B cell (primary cell): Measurements from ENCODE around the gene CRY2. TPM values are rescaled to one million over a fixed set of nuclear protein-coding genes. Genes with fewer than 3 reads are reported as not detected.

Experiments
- ATAC-seq: fragments of 200-7000 bp; cut with Tn5 transposase; one replicate; pipeline ENCODE4 v1.10.0; 2021; ENCODE audit warnings: low read depth, mild to moderate bottlenecking, moderate number of reproducible peaks, moderate library complexity
- CTCF ChIA-PET: fragments of 350-600 bp; sonication (Branson Sonifier 250); formaldehyde crosslinking; loops from one replicate; lab custom pipeline; 2021; ENCODE audit warnings: antibody characterized with exemption, inconsistent platforms; lab: Charles Lee
- POLR2A ChIA-PET: fragments of 350-600 bp; sonication (Branson Sonifier 250); formaldehyde crosslinking; loops from one replicate; lab custom pipeline; 2021; ENCODE audit warnings: antibody characterized with exemption; lab: Charles Lee
- DNase-seq: peaks from one replicate; pipeline ENCODE4 v3.0.0; 2013
- H2AFZ ChIP-seq: 2 replicates; pipeline ENCODE4 v1.6.1; 2012; ENCODE audit warnings: mild to moderate bottlenecking, low read depth, low read length; ENCODE audit not compliant: insufficient read depth, poor library complexity, severe bottlenecking
- H3K27ac ChIP-seq, 2 donors: 1 replicate in 1 of 2; 2 replicates in 1 of 2; pipeline ENCODE4 v1.5.1; 2012 to 2013; ENCODE audit warnings: low read length in 2 of 2, mild to moderate bottlenecking in 2 of 2, moderate library complexity in 1 of 2
- H3K27me3 ChIP-seq, 4 experiments: fragments of 200-600 bp in 1 of 4; sonication (generic) in 1 of 4; replicated peaks in 1 of 4; 1 replicate in 2 of 4; 2 replicates in 2 of 4; pipeline versions ENCODE4 v1.6.1 to v1.7.0; 2013 to 2016; ENCODE audit warnings: low read length in 3 of 4, mild to moderate bottlenecking in 2 of 4, mixed read lengths in 1 of 4, moderate library complexity in 1 of 4; ENCODE audit not compliant: insufficient read depth in 4 of 4, control insufficient read depth in 3 of 4; ENCODE audit errors: control extremely low read depth in 1 of 4
- H3K36me3 ChIP-seq, 2 experiments: replicated peaks in 1 of 2; 1 replicate in 1 of 2; 2 replicates in 1 of 2; pipeline versions ENCODE4 v1.6.1 to v1.7.1; 2013; ENCODE audit warnings: low read length in 1 of 2; ENCODE audit not compliant: insufficient read depth in 2 of 2, control insufficient read depth in 1 of 2; ENCODE audit errors: control extremely low read depth in 1 of 2, extremely low read depth in 1 of 2
- H3K4me1 ChIP-seq, 2 donors: fragments of 200-600 bp in 1 of 2; sonication (generic) in 1 of 2; 1 replicate in 1 of 2; 2 replicates in 1 of 2; pipeline versions ENCODE4 v1.5.1 to v1.6.1; 2013 to 2017; ENCODE audit warnings: low read length in 2 of 2; ENCODE audit not compliant: control insufficient read depth in 2 of 2, insufficient read depth in 2 of 2
- H3K4me2 ChIP-seq: replicated peaks from 2 replicates; pipeline ENCODE3; 2012; ENCODE audit warnings: mild to moderate bottlenecking, low read depth, low read length; ENCODE audit not compliant: poor library complexity, severe bottlenecking
- H3K4me3 ChIP-seq, 5 experiments: fragments of 200-600 bp in 1 of 5; sonication (generic) in 1 of 5; 1 replicate in 3 of 5; 2 replicates in 2 of 5; pipeline versions ENCODE4 v1.5.1 to v1.7.0; 2011 to 2016; ENCODE audit warnings: low read length in 4 of 5, mild to moderate bottlenecking in 4 of 5, low read depth in 2 of 5, control low read depth in 1 of 5, moderate library complexity in 1 of 5; ENCODE audit not compliant: insufficient read depth in 1 of 5; ENCODE audit errors: control extremely low read depth in 1 of 5, extremely low read depth in 1 of 5
- H3K79me2 ChIP-seq: fragments of 200-600 bp; sonication (generic); one replicate; pipeline ENCODE4 v1.6.0; 2016; ENCODE audit warnings: low read length; ENCODE audit not compliant: control insufficient read depth, insufficient read depth
- H3K9ac ChIP-seq: fragments of 200-600 bp; sonication (generic); 2 replicates; pipeline ENCODE4 v1.6.1; 2017; ENCODE audit warnings: mild to moderate bottlenecking, low read length, moderate library complexity
- H3K9me3 ChIP-seq, 3 donors: one replicate each; pipeline versions ENCODE4 v1.6.1 to v1.7.1; 2013; ENCODE audit warnings: low read length in 2 of 3; ENCODE audit not compliant: control insufficient read depth in 2 of 3, insufficient read depth in 1 of 3; ENCODE audit errors: control extremely low read depth in 1 of 3
- H4K20me1 ChIP-seq: 2 replicates; pipeline ENCODE4 v1.6.0; 2012; ENCODE audit warnings: mild to moderate bottlenecking, low read length; ENCODE audit not compliant: insufficient read depth, control insufficient read depth, poor library complexity, severe bottlenecking
- H3K27ac Mint-ChIP-seq: one replicate; pipeline ENCODE4 v1.8.0; 2021; ENCODE audit warnings: mixed read lengths
- H3K27me3 Mint-ChIP-seq: one replicate; pipeline ENCODE4 v1.8.0; 2021; ENCODE audit warnings: mixed read lengths
- H3K4me1 Mint-ChIP-seq: one replicate; pipeline ENCODE4 v1.8.0; 2021; ENCODE audit warnings: mixed read lengths
- H3K4me3 Mint-ChIP-seq: one replicate; pipeline ENCODE4 v1.8.0; 2021; ENCODE audit warnings: mixed read lengths
- H3K9me3 Mint-ChIP-seq: one replicate; pipeline ENCODE4 v1.8.0; 2022; ENCODE audit warnings: mixed read lengths; ENCODE audit not compliant: insufficient read depth
- EZH2 ChIP-seq: IDR thresholded peaks from 2 replicates; pipeline ENCODE4 v1.6.1; 2012; ENCODE audit warnings: borderline replicate concordance, low read depth, mild to moderate bottlenecking, moderate library complexity, low read length; ENCODE audit not compliant: insufficient read depth, poor library complexity, severe bottlenecking
- WGBS: methylation state at CpG from one replicate; pipeline ENCODE4 v1.1.5; 2013; ENCODE audit warnings: missing lambda C conversion rate; ENCODE audit not compliant: insufficient coverage; 5-methylcytosine and 5-hydroxymethylcytosine counted together
- intact Hi-C: fragments of 100-400 bp; cut with micrococcal nuclease; formaldehyde crosslinking; loops from one replicate; pipeline ENCODE4 v1.10.0; 2022
- polyA plus RNA-seq: library from polyadenylated mRNA; depleted of rRNA; stranded (reverse); fragments of >200 nt; gene quantifications from 2 replicates; pipeline ENCODE4 v1.2.3, GENCODE V29; 2012
- total RNA-seq, 2 donors: library from RNA; stranded (reverse); fragments of 120-200 nt in 1 of 2; gene quantifications; 1 replicate in 1 of 2; 2 replicates in 1 of 2; pipeline versions ENCODE4 v1.2.3 to v1.2.4, GENCODE V29; 2013 to 2022
- TF ChIP-seq, protein P1 (sequence below): fragments of 200-600 bp; IDR thresholded peaks from one replicate; pipeline ENCODE4 v1.8.0; 2022; ENCODE audit warnings: antibody characterized with exemption, mild to moderate bottlenecking

Gene CRY2
- total and polyA plus RNA-seq, 2 donors (not counting 1 experiment from before 2014, with no cell fraction given), result 20.4 to 65.1 TPM

DNA sequence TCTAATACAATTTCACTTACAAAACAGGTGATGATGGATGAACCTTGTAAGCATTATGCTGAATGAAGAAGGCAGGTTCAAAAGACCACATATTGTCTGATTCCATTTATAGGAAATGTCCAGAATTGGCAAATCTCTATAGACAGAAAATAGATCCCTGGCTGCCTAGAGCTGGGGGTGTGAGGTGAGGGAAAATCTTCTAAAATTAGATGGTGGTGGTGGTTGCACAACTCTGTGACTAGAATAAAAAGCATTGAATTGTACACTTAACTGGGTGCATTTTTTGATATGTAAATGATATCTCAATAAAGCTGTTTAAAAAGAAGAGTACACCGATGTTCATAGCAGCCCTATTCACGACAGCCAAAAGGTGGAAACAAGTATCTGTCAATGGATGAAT, 16.7 kb upstream of the CRY2 start:
- ATAC-seq, result no peak
- intact Hi-C loops, result no loop called here
- H3K36me3 ChIP-seq, result no peaks in the 10 kb centered on the region
- H3K9me3 ChIP-seq, result peaks cover 0 to 4% (median 1%) of the 10 kb centered on the region in 3 donors
- no peaks in the 10 kb centered on the region for H3K4me1 Mint-ChIP-seq
- H3K27ac ChIP-seq, result no peak overlapping the region
- DNase-seq, result no peak
- H3K27me3 ChIP-seq, result peaks cover 0 to 23% (median 10%) of the 10 kb centered on the region in 4 experiments
- TF ChIP-seq, protein P1, sequence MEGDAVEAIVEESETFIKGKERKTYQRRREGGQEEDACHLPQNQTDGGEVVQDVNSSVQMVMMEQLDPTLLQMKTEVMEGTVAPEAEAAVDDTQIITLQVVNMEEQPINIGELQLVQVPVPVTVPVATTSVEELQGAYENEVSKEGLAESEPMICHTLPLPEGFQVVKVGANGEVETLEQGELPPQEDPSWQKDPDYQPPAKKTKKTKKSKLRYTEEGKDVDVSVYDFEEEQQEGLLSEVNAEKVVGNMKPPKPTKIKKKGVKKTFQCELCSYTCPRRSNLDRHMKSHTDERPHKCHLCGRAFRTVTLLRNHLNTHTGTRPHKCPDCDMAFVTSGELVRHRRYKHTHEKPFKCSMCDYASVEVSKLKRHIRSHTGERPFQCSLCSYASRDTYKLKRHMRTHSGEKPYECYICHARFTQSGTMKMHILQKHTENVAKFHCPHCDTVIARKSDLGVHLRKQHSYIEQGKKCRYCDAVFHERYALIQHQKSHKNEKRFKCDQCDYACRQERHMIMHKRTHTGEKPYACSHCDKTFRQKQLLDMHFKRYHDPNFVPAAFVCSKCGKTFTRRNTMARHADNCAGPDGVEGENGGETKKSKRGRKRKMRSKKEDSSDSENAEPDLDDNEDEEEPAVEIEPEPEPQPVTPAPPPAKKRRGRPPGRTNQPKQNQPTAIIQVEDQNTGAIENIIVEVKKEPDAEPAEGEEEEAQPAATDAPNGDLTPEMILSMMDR, result no peak
- no peak for TF ChIP-seq EZH2
- H3K9me3 Mint-ChIP-seq, result no peaks in the 10 kb centered on the region
- peaks cover 33% of the 10 kb centered on the region for H3K27me3 Mint-ChIP-seq
- no peaks in the 10 kb centered on the region for H3K79me2 ChIP-seq
- POLR2A ChIA-PET, result no interaction called here
- H3K4me3 Mint-ChIP-seq, result no peak overlapping the region
- H2AFZ ChIP-seq, result no peak overlapping the region
- H3K4me2 ChIP-seq, result no peak overlapping the region
- CTCF ChIA-PET, result interaction anchor here (1.2 kb wide), 1 partner anchor 12 kb away, joined by 4 read pairs; no protein-coding TSS in a partner anchor
- H3K4me3 ChIP-seq, result no peak overlapping the region
- 86% methylated on average over 2 of the region's 2 CpGs for WGBS
- H3K4me1 ChIP-seq, result no peaks in the 10 kb centered on the region
- no peaks in the 10 kb centered on the region for H4K20me1 ChIP-seq
- H3K27ac Mint-ChIP-seq, result no peak overlapping the region
- H3K9ac ChIP-seq, result no peak overlapping the region

DNA sequence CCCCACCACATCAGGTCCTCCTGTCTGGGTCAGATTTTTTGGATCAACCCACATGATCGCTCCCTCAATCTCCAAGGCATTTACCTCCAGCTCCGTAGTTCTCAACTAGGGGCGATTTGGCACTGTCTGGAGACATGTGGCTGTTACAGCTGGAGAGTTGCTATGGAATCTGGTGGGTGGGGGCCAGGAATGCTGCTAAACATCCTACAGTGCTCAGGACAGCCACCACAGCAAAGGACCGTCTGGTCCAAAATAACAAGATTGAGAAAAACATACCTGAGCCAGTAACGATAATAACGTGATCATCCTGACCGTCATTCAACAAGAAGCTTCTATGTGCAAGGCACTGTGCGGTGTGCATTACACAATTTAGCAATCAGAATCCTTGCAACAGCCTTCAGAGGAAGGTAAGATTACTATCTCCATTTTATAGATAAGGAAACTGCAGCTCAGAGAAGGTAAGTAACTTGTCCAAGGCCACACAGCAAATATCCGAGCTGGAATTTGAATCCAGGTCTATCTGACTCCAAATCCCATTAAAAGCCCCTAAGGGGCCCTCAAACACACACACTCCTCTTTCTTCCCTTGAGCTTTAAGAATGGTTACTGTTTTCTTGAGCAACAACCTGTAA, 14.3 kb upstream of the CRY2 start:
- Histone ChIP-seq H3K4me3 (no peak overlapping the region), H3K9me3 (no peaks in the 10 kb centered on the region), H2AFZ (no peak overlapping the region), H3K4me2 (no peak overlapping the region), H3K79me2 (no peaks in the 10 kb centered on the region), H3K27me3 (peaks cover 0 to 15% (median 1%) of the 10 kb centered on the region in 4 experiments), H3K9ac (no peak overlapping the region), H3K27ac (no peak overlapping the region), H3K4me1 (no peaks in the 10 kb centered on the region), H3K36me3 (no peaks in the 10 kb centered on the region), H4K20me1 (no peaks in the 10 kb centered on the region)
- DNase-seq, result no peak
- Mint-ChIP-seq H3K4me3 (no peak overlapping the region), H3K9me3 (no peaks in the 10 kb centered on the region), H3K4me1 (peaks cover 11% of the 10 kb centered on the region), H3K27ac (no peak overlapping the region), H3K27me3 (peaks cover 14% of the 10 kb centered on the region)
- CTCF ChIA-PET, result interaction anchor here (1.6 to 2.4 kb wide), 2 partner anchors 10 to 14 kb away, joined by 5 to 15 read pairs; partner anchors contain the start of gene CRY2
- no peak for ATAC-seq
- no peak for TF ChIP-seq EZH2
- TF ChIP-seq, protein P1, result no peak
- 95% methylated on average over 8 of the region's 9 CpGs for WGBS
- intact Hi-C loops, result no loop called here
- POLR2A ChIA-PET, result no interaction called here
